H1 (cell line): ENCODE data around the gene FCF1. TPM values are rescaled to one million over a fixed set of nuclear protein-coding genes. Genes with fewer than 3 reads are reported as not detected.

Source experiments
- CTCF ChIA-PET: fragments of 300-600 bp; sonication (Branson Sonifier 250); formaldehyde crosslinking; loops from one replicate; lab custom pipeline; 2021; ENCODE audit not compliant: partially characterized antibody; lab: Charles Lee
- POLR2A ChIA-PET: fragments of 300-600 bp; sonication (Branson Sonifier 250); formaldehyde crosslinking; loops from one replicate; lab custom pipeline; 2021; ENCODE audit warnings: inconsistent platforms; ENCODE audit not compliant: partially characterized antibody; lab: Charles Lee
- DNase-seq, 2 experiments: peaks; one replicate each; pipeline versions ENCODE4 v3.0.0 to v3.0.0-alpha.2; 2010 to 2022; ENCODE audit warnings: low spot score in 2 of 2, low read depth in 1 of 2, mixed read lengths in 1 of 2
- FAIRE-seq: peaks from 2 replicates; lab custom pipeline; 2011; peaks lifted over from hg19 to GRCh38; lab: Jason Lieb, UNC
- H2AFZ ChIP-seq: 2 replicates; pipeline ENCODE4 v1.8.1; 2012; ENCODE audit warnings: low read length, inconsistent platforms
- H2AK5ac ChIP-seq: 2 replicates; pipeline ENCODE4 v1.6.1; 2013; ENCODE audit warnings: low read depth, low read length
- H2BK120ac ChIP-seq: replicated peaks from 2 replicates; pipeline ENCODE3; 2013; ENCODE audit warnings: low read depth, low read length, inconsistent platforms
- H2BK12ac ChIP-seq: 2 replicates; pipeline ENCODE4 v1.6.1; 2013; ENCODE audit warnings: low read depth, low read length
- H2BK15ac ChIP-seq: 2 replicates; pipeline ENCODE4 v1.6.1; 2013; ENCODE audit warnings: low read length
- H2BK20ac ChIP-seq: 2 replicates; pipeline ENCODE4 v1.6.1; 2013; ENCODE audit warnings: low read length
- H2BK5ac ChIP-seq: 2 replicates; pipeline ENCODE4 v1.6.1; 2013; ENCODE audit warnings: low read depth, low read length
- H3K14ac ChIP-seq: 2 replicates; pipeline ENCODE4 v1.6.1; 2013; ENCODE audit warnings: inconsistent platforms; ENCODE audit not compliant: insufficient read length
- H3K18ac ChIP-seq: 2 replicates; pipeline ENCODE4 v1.6.1; 2013; ENCODE audit warnings: low read length; ENCODE audit errors: extremely low read depth
- H3K23ac ChIP-seq: 2 replicates; pipeline ENCODE4 v1.6.1; 2013; ENCODE audit warnings: inconsistent platforms; ENCODE audit not compliant: insufficient read length
- H3K23me2 ChIP-seq: 2 replicates; pipeline ENCODE4 v1.6.1; 2013; ENCODE audit warnings: low read depth, low read length
- H3K27ac ChIP-seq: 2 replicates; pipeline ENCODE4 v1.6.1; 2011; ENCODE audit warnings: low read depth, low read length, inconsistent platforms
- H3K27me3 ChIP-seq, 4 experiments: replicated peaks in 1 of 4; 1 replicate in 1 of 4; 2 replicates in 3 of 4; pipeline versions ENCODE4 v1.6.1 to v1.8.1; 2011 to 2013; ENCODE audit warnings: low read length in 3 of 4, mild to moderate bottlenecking in 3 of 4, inconsistent platforms in 2 of 4, mixed read lengths in 2 of 4, moderate library complexity in 1 of 4; ENCODE audit not compliant: control insufficient read depth in 3 of 4, insufficient read depth in 3 of 4; ENCODE audit errors: extremely low read depth in 1 of 4
- H3K36me3 ChIP-seq, 4 experiments: 2 replicates each; pipeline versions ENCODE4 v1.6.1 to v1.8.1; 2011 to 2013; ENCODE audit warnings: mild to moderate bottlenecking in 4 of 4, low read length in 3 of 4, moderate library complexity in 2 of 4, control low read depth in 1 of 4, inconsistent platforms in 1 of 4; ENCODE audit not compliant: insufficient read depth in 4 of 4, control insufficient read depth in 2 of 4
- H3K4ac ChIP-seq: replicated peaks from 2 replicates; pipeline ENCODE3; 2013; ENCODE audit warnings: low read length, low read depth, mixed read lengths, inconsistent platforms; ENCODE audit not compliant: insufficient read length
- H3K4me1 ChIP-seq, 4 experiments: replicated peaks in 1 of 4; 1 replicate in 1 of 4; 2 replicates in 3 of 4; pipeline versions ENCODE4 v1.6.1 to v1.8.1; 2011 to 2013; ENCODE audit warnings: low read length in 3 of 4, inconsistent platforms in 2 of 4, mixed read lengths in 1 of 4; ENCODE audit not compliant: insufficient read depth in 4 of 4, control insufficient read depth in 3 of 4
- H3K4me2 ChIP-seq, 2 experiments: 2 replicates each; pipeline versions ENCODE4 v1.6.1 to v1.8.1; 2011 to 2013; ENCODE audit warnings: low read depth in 2 of 2, low read length in 2 of 2, control low read depth in 1 of 2, inconsistent platforms in 1 of 2, mild to moderate bottlenecking in 1 of 2; ENCODE audit not compliant: insufficient read depth in 1 of 2
- H3K4me3 ChIP-seq, 4 experiments: fragments of 200-600, 300-600 bp in 1 of 4; sonication (generic), shearing (Covaris generic), sonication (Bioruptor Twin) in 1 of 4; 2 replicates each; pipeline versions ENCODE4 v1.5.1 to v1.8.1; 2011 to 2016; ENCODE audit warnings: low read length in 4 of 4, low read depth in 3 of 4, control low read depth in 2 of 4, inconsistent platforms in 2 of 4, mild to moderate bottlenecking in 2 of 4, mixed read lengths in 1 of 4, moderate library complexity in 1 of 4; ENCODE audit not compliant: insufficient read depth in 2 of 4; ENCODE audit errors: extremely low read depth in 1 of 4
- H3K56ac ChIP-seq: replicated peaks from 2 replicates; pipeline ENCODE3; 2013; ENCODE audit warnings: low read depth, mild to moderate bottlenecking, mixed read lengths, low read length, inconsistent platforms; ENCODE audit not compliant: insufficient read length
- H3K79me1 ChIP-seq: 2 replicates; pipeline ENCODE4 v1.6.1; 2013; ENCODE audit warnings: low read depth, low read length, control low read depth
- H3K79me2 ChIP-seq, 2 experiments: 2 replicates each; pipeline versions ENCODE4 v1.6.1 to v1.8.1; 2012 to 2013; ENCODE audit warnings: low read length in 2 of 2, mild to moderate bottlenecking in 2 of 2, inconsistent platforms in 1 of 2; ENCODE audit not compliant: insufficient read depth in 2 of 2, control insufficient read depth in 1 of 2
- H3K9ac ChIP-seq, 4 experiments: replicated peaks in 1 of 4; 1 replicate in 1 of 4; 2 replicates in 3 of 4; pipeline versions ENCODE4 v1.6.1 to v1.8.1; 2011 to 2013; ENCODE audit warnings: low read depth in 3 of 4, low read length in 3 of 4, control low read depth in 2 of 4, mild to moderate bottlenecking in 2 of 4, moderate library complexity in 2 of 4, inconsistent platforms in 1 of 4; ENCODE audit errors: extremely low read depth in 1 of 4
- H3K9me3 ChIP-seq, 2 experiments: 2 replicates each; pipeline versions ENCODE4 v1.6.1 to v1.8.1; 2012 to 2013; ENCODE audit warnings: mild to moderate bottlenecking in 2 of 2, moderate library complexity in 2 of 2, control low read depth in 1 of 2, inconsistent platforms in 1 of 2, low read depth in 1 of 2, low read length in 1 of 2, mixed read lengths in 1 of 2; ENCODE audit not compliant: insufficient read depth in 2 of 2
- H4K20me1 ChIP-seq, 2 experiments: replicated peaks in 1 of 2; 2 replicates each; pipeline versions ENCODE3 to v1.8.1; 2011 to 2013; ENCODE audit warnings: inconsistent platforms in 2 of 2, low read length in 2 of 2, mild to moderate bottlenecking in 1 of 2; ENCODE audit not compliant: insufficient read depth in 2 of 2, control insufficient read depth in 1 of 2
- H4K5ac ChIP-seq: 2 replicates; pipeline ENCODE4 v1.6.1; 2013; ENCODE audit warnings: low read length, low read depth, mixed read lengths, inconsistent platforms; ENCODE audit not compliant: insufficient read length
- H4K8ac ChIP-seq: 2 replicates; pipeline ENCODE4 v1.8.0; 2013; ENCODE audit warnings: mild to moderate bottlenecking, moderate library complexity, low read length, inconsistent platforms; ENCODE audit not compliant: insufficient read depth; ENCODE audit errors: extremely low read depth
- H4K91ac ChIP-seq: replicated peaks from 2 replicates; pipeline ENCODE3; 2013; ENCODE audit warnings: low read length, mixed read lengths, inconsistent platforms; ENCODE audit not compliant: insufficient read length
- BRCA1 ChIP-seq: IDR thresholded peaks from 2 replicates; pipeline ENCODE4 v1.6.1; 2012; ENCODE audit warnings: low read depth, low read length, improper control_type of control experiment
- CBX5 ChIP-seq: fragments of 300-800, 300-1000 bp; sonication (generic); IDR thresholded peaks from 2 replicates; pipeline ENCODE4 v1.7.1; 2016; ENCODE audit warnings: antibody characterized with exemption, low read length, low read depth
- CBX8 ChIP-seq: fragments of 300-800, 300-1000 bp; sonication (generic); IDR thresholded peaks from 2 replicates; pipeline ENCODE4 v1.7.1; 2016; ENCODE audit warnings: low read depth, low read length, borderline replicate concordance
- CHD1 ChIP-seq: IDR thresholded peaks from 2 replicates; pipeline ENCODE4 v1.6.1; 2012; ENCODE audit warnings: low read depth, low read length, improper control_type of control experiment
- JUN ChIP-seq: IDR thresholded peaks from 2 replicates; pipeline ENCODE4 v1.6.1; 2011; ENCODE audit warnings: low read depth, mild to moderate bottlenecking, improper control_type of control experiment, low read length
- PHF8 ChIP-seq: fragments of 200-600 bp; sonication (generic); conservative IDR thresholded peaks from 2 replicates; pipeline ENCODE4 v1.7.1; 2012; ENCODE audit warnings: low read depth, mild to moderate bottlenecking, inconsistent platforms, low read length, moderate library complexity
- RBBP5 ChIP-seq: IDR thresholded peaks from 2 replicates; pipeline ENCODE4 v1.7.1; 2012; ENCODE audit warnings: low read depth, mild to moderate bottlenecking, inconsistent platforms, low read length, moderate library complexity, borderline replicate concordance
- RFX5 ChIP-seq: IDR thresholded peaks from 2 replicates; pipeline ENCODE4 v1.6.1; 2011; ENCODE audit warnings: low read depth, low read length, improper control_type of control experiment, borderline replicate concordance
- SAP30 ChIP-seq: fragments of 300-600 bp; sonication (generic); IDR thresholded peaks from 2 replicates; pipeline ENCODE4 v1.7.1; 2012; ENCODE audit warnings: low read length, moderate library complexity, mild to moderate bottlenecking, inconsistent platforms; ENCODE audit not compliant: insufficient read depth, insufficient replicate concordance
- SP4 ChIP-seq: IDR thresholded peaks from 2 replicates; pipeline ENCODE4 v1.6.1; 2012; ENCODE audit warnings: low read length, inconsistent platforms
- SRF ChIP-seq: IDR thresholded peaks from 2 replicates; pipeline ENCODE4 v1.6.1; 2011; ENCODE audit warnings: mild to moderate bottlenecking, low read depth, low read length, moderate library complexity
- SUZ12 ChIP-seq: fragments of 200-600 bp; sonication (generic); IDR thresholded peaks from 2 replicates; pipeline ENCODE4 v1.6.1; 2012; ENCODE audit warnings: mild to moderate bottlenecking, inconsistent platforms, low read length, moderate library complexity, mixed read lengths
- YY1 ChIP-seq: IDR thresholded peaks from 2 replicates; pipeline ENCODE4 v1.6.1; 2011; ENCODE audit warnings: low read depth, mild to moderate bottlenecking, low read length
- ZNF274 ChIP-seq: IDR thresholded peaks from 2 replicates; pipeline ENCODE4 v1.7.0; 2012; ENCODE audit warnings: low read length, borderline replicate concordance; ENCODE audit errors: extremely low read depth
- WGBS, 2 experiments: shearing (Covaris generic) in 1 of 2; methylation state at CpG; one replicate each; pipeline versions ENCODE4 v1.1.6 to v1.1.7; 2013 to 2015; ENCODE audit warnings: low lambda C conversion rate in 2 of 2, mixed read lengths in 2 of 2, inconsistent platforms in 1 of 2, low coverage in 1 of 2, missing lambda C conversion rate in 1 of 2; ENCODE audit not compliant: insufficient replicate concordance in 2 of 2, insufficient coverage in 1 of 2, insufficient read length in 1 of 2; ENCODE audit errors: extremely low coverage in 1 of 2, missing lambda C conversion rate in 1 of 2; 5-methylcytosine and 5-hydroxymethylcytosine counted together
- polyA plus RNA-seq, 7 experiments: library from polyadenylated mRNA; depleted of rRNA in 3 of 7; stranded (reverse) in 5 of 7; unstranded in 2 of 7; fragments of >200 nt in 5 of 7; fragments of 200-250 nt in 2 of 7; gene quantifications; 1 replicate in 5 of 7; 2 replicates in 1 of 7; 4 replicates in 1 of 7; pipeline versions ENCODE4 v1.2.1 to v1.2.3, GENCODE V29; 2011 to 2013; ENCODE audit warnings: missing spikeins in 2 of 7, mixed read lengths in 2 of 7
- total RNA-seq: library from RNA; stranded (reverse); fragmentation: NEBNext Ultra II Directional; extraction: Animal tissue kit (Norgen Biotek cat#: 25700); gene quantifications from 2 replicates; pipeline ENCODE4 v1.2.1, GENCODE V29; 2021
- TF ChIP-seq, protein P1 (sequence below): IDR thresholded peaks from 2 replicates; pipeline ENCODE4 v1.6.1; 2012; ENCODE audit warnings: inconsistent platforms

Gene FCF1
- total and polyA plus RNA-seq, 2 of the 8 experiments (the other 6 are each of a cell fraction or from before 2014, with no cell fraction given): 48.1 to 84.3 TPM

DNA sequence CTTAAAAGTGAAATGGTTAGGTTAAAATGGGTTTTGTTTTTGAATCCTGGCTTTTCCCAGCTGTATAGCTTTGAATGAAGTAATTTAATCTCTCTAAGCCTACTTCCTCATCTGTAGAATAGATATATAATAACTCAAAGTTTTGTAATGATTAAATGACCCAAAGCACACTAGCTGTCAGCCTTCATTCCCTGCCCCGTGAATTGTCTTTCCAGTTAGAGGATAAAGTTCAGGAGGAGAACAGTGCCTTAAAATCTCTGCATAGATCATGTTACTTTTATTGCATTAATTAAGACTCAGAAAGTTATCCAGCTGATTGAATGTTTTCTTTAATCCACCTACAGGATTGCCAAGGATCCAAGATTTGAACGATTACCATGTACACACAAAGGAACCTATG lies 19.4 kb downstream of the FCF1 start:
- Histone ChIP-seq H3K27ac (no peak overlapping the region), H3K4me1 (no peaks in the 10 kb centered on the region), H3K23me2 (no peaks in the 10 kb centered on the region; the same call in 1 of the 2 replicates), H4K20me1 (no peaks in the 10 kb centered on the region), H3K4me3 (no peak overlapping the region), H3K27me3 (no peaks in the 10 kb centered on the region), H3K79me2 (no peaks in the 10 kb centered on the region), H2AK5ac (no peak overlapping the region), H3K36me3 (peaks cover 2 to 25% (median 12%) of the 10 kb centered on the region in 4 experiments; a peak in 7 of 8 replicates), H2BK12ac (no peak overlapping the region), H4K5ac (no peak overlapping the region), H2AFZ (no peak overlapping the region), H4K91ac (no peak overlapping the region), H2BK15ac (no peak overlapping the region), H2BK20ac (no peak overlapping the region), H3K14ac (no peak overlapping the region), H3K56ac (no peak overlapping the region), H4K8ac (no peak overlapping the region), H3K4me2 (no peak overlapping the region), H3K9ac (no peak overlapping the region), H3K4ac (no peak overlapping the region), H2BK5ac (no peak overlapping the region), H3K18ac (no peak overlapping the region), H3K9me3 (no peaks in the 10 kb centered on the region), H2BK120ac (no peak overlapping the region), H3K23ac (no peak overlapping the region), H3K79me1 (no peaks in the 10 kb centered on the region)
- WGBS, 2 experiments: 87% methylated on average over 2 of the region's 2 CpGs; no CpG with 5 or more reads in 1 of the 2 experiments
- ChIA-PET POLR2A (no interaction called here), CTCF (interaction anchor here (1.3 kb wide), 1 partner anchor 72 kb away, joined by 4 read pairs; no protein-coding TSS in a partner anchor)
- DNase-seq (no peak), FAIRE-seq (no peak)
- TF ChIP-seq SRF (no peak), CHD1 (no peak), CBX5 (no peak), RBBP5 (no peak), JUN (no peak), SAP30 (no peak), PHF8 (no peak), SUZ12 (no peak), ZNF274 (no peak), CBX8 (no peak), YY1 (no peak), BRCA1 (no peak), RFX5 (no peak), SP4 (no peak)
- TF ChIP-seq, protein P1, sequence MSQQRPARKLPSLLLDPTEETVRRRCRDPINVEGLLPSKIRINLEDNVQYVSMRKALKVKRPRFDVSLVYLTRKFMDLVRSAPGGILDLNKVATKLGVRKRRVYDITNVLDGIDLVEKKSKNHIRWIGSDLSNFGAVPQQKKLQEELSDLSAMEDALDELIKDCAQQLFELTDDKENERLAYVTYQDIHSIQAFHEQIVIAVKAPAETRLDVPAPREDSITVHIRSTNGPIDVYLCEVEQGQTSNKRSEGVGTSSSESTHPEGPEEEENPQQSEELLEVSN: no peak
